CD4-positive, alpha-beta T cell (primary cell): ENCODE results near the gene CEP57L1. TPM values are rescaled to one million over a fixed set of nuclear protein-coding genes. Genes with fewer than 3 reads are reported as not detected.

Experiments
- ATAC-seq: fragments of 200-7000 bp; cut with Tn5 transposase; one replicate; pipeline ENCODE4 v1.10.0; 2022; ENCODE audit warnings: mild to moderate bottlenecking; ENCODE audit not compliant: poor library complexity
- CTCF ChIA-PET: fragments of 350-600 bp; sonication (Branson Sonifier 250); formaldehyde crosslinking; loops from one replicate; lab custom pipeline; 2021; ENCODE audit warnings: antibody characterized with exemption, inconsistent platforms; lab: Charles Lee
- POLR2A ChIA-PET: fragments of 350-600 bp; sonication (Branson Sonifier 250); formaldehyde crosslinking; loops from one replicate; lab custom pipeline; 2021; ENCODE audit warnings: antibody characterized with exemption, inconsistent platforms; lab: Charles Lee
- DNase-seq, 14 experiments: peaks; one replicate each; pipeline ENCODE4 v3.0.0-alpha.2; 2013 to 2020; ENCODE audit warnings: mixed read lengths in 2 of 14
- H3K27ac ChIP-seq, 2 donors: one replicate each; pipeline versions ENCODE4 v1.5.1 to v1.7.0; 2013; ENCODE audit warnings: low read length in 2 of 2, low read depth in 1 of 2, mild to moderate bottlenecking in 1 of 2
- H3K27me3 ChIP-seq, 2 experiments: 1 replicate in 1 of 2; 2 replicates in 1 of 2; pipeline versions ENCODE4 v1.6.1 to v1.7.0; 2013; ENCODE audit warnings: low read length in 2 of 2, control low read depth in 1 of 2, mild to moderate bottlenecking in 1 of 2, moderate library complexity in 1 of 2; ENCODE audit not compliant: insufficient read depth in 2 of 2, control insufficient read depth in 1 of 2
- H3K36me3 ChIP-seq: one replicate; pipeline ENCODE4 v1.6.1; 2013; ENCODE audit warnings: low read length, control low read depth; ENCODE audit not compliant: insufficient read depth
- H3K4me1 ChIP-seq: one replicate; pipeline ENCODE4 v1.6.1; 2013; ENCODE audit warnings: low read length, control low read depth; ENCODE audit not compliant: insufficient read depth
- H3K4me3 ChIP-seq: one replicate; pipeline ENCODE4 v1.5.1; 2013; ENCODE audit warnings: mild to moderate bottlenecking, low read length, moderate library complexity
- H3K9me3 ChIP-seq, 2 experiments: 1 replicate in 1 of 2; 2 replicates in 1 of 2; pipeline versions ENCODE4 v1.6.1 to v1.7.0; 2013; ENCODE audit warnings: low read length in 2 of 2, mild to moderate bottlenecking in 2 of 2, control low read depth in 1 of 2, moderate library complexity in 1 of 2; ENCODE audit not compliant: control insufficient read depth in 1 of 2, insufficient read depth in 1 of 2
- H3K27ac Mint-ChIP-seq: one replicate; pipeline ENCODE4 v1.8.0; 2020; ENCODE audit warnings: mixed read lengths
- H3K27me3 Mint-ChIP-seq: one replicate; pipeline ENCODE4 v1.8.0; 2021; ENCODE audit warnings: mixed read lengths
- H3K36me3 Mint-ChIP-seq: one replicate; pipeline ENCODE4 v1.8.0; 2021; ENCODE audit warnings: low read depth, mixed read lengths
- H3K4me1 Mint-ChIP-seq: one replicate; pipeline ENCODE4 v1.8.0; 2021; ENCODE audit warnings: low read depth, mixed read lengths
- H3K4me3 Mint-ChIP-seq: one replicate; pipeline ENCODE4 v1.8.0; 2020; ENCODE audit warnings: mild to moderate bottlenecking, mixed read lengths
- H3K9me3 Mint-ChIP-seq: one replicate; pipeline ENCODE4 v1.8.0; 2020; ENCODE audit warnings: mixed read lengths
- intact Hi-C, 2 experiments: fragments of 100-400 bp; cut with DNase I in 1 of 2; cut with micrococcal nuclease in 1 of 2; formaldehyde crosslinking; loops; one replicate each; pipeline versions ENCODE4 v1.15.1 to v1.9.0; 2023 to 2025; cut with DNase I, micrococcal nuclease
- total RNA-seq, 174 experiments: library from RNA in 2 of 174; stranded (reverse) in 2 of 174; gene quantifications; one replicate each; pipeline ENCODE4 v1.2.3 and lab custom pipeline; 2021 to 2026
- TF ChIP-seq, protein P1 (sequence below): fragments of 200-600 bp; IDR thresholded peaks from one replicate; pipeline ENCODE4 v1.8.0; 2022; ENCODE audit warnings: antibody characterized with exemption, mild to moderate bottlenecking

The CEP57L1 gene
- total RNA-seq, 2 experiments from 2014 or later, result 3.8 to 4.8 TPM

DNA sequence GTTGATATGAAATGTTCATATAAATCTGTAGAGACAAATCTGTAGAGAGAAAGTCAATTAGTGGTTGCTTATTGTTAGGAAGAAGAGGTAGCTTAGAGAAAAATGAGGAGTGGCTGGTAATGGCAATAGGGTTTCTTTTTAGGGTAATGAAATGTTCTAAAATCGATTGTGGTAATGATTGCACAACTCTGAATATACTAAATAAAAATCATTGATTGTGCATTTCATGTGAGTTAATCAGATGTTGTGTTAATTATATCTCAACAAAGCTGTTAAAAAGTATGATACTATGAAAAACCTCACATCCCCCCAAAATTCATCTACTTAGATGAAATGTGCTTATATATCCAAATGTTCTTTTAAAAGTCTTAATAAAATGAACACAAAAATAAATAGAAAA, 84.2 kb downstream of the CEP57L1 start:
- Histone ChIP-seq H3K4me1 (no peaks in the 10 kb centered on the region), H3K36me3 (no peaks in the 10 kb centered on the region), H3K4me3 (no peak overlapping the region), H3K27me3 (peaks cover 4 to 25% of the 10 kb centered on the region in 2 experiments), H3K9me3 (no peaks in the 10 kb centered on the region), H3K27ac (no peak overlapping the region)
- Mint-ChIP-seq H3K27me3 (peaks cover 59% of the 10 kb centered on the region), H3K4me1 (no peaks in the 10 kb centered on the region), H3K9me3 (no peaks in the 10 kb centered on the region), H3K4me3 (no peak overlapping the region), H3K27ac (no peak overlapping the region), H3K36me3 (no peaks in the 10 kb centered on the region)
- intact Hi-C loops, result no loop called here
- ATAC-seq (no peak), DNase-seq (no peak)
- ChIA-PET CTCF (interaction anchor here (3.0 kb wide), 1 partner anchor 8 kb away, joined by 7 read pairs; no protein-coding TSS in a partner anchor), POLR2A (no interaction called here)
- TF ChIP-seq, protein P1, sequence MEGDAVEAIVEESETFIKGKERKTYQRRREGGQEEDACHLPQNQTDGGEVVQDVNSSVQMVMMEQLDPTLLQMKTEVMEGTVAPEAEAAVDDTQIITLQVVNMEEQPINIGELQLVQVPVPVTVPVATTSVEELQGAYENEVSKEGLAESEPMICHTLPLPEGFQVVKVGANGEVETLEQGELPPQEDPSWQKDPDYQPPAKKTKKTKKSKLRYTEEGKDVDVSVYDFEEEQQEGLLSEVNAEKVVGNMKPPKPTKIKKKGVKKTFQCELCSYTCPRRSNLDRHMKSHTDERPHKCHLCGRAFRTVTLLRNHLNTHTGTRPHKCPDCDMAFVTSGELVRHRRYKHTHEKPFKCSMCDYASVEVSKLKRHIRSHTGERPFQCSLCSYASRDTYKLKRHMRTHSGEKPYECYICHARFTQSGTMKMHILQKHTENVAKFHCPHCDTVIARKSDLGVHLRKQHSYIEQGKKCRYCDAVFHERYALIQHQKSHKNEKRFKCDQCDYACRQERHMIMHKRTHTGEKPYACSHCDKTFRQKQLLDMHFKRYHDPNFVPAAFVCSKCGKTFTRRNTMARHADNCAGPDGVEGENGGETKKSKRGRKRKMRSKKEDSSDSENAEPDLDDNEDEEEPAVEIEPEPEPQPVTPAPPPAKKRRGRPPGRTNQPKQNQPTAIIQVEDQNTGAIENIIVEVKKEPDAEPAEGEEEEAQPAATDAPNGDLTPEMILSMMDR, result no peak

DNA sequence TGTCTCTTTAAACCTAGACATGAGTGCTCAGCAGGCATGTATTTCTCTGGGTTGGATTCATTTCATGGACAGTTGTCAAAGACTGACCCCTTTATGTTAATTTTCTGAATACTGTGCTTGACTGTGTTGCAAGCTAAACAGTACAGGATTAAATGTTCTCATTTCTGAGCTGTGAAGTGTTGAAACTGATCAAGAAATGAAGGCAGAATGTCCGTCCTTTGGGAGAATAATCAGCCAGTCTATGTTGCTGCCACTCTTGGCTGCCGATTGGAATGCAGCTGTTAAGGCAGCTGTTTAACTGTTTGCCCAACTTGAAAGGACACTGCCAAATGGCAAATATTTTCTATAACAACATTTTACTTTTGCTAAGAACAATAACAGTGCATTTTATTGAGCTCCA, 87.3 kb downstream of the CEP57L1 start:
- Mint-ChIP-seq H3K4me3 (no peak overlapping the region), H3K27ac (no peak overlapping the region), H3K36me3 (no peaks in the 10 kb centered on the region), H3K4me1 (no peaks in the 10 kb centered on the region), H3K9me3 (no peaks in the 10 kb centered on the region), H3K27me3 (peaks cover 51% of the 10 kb centered on the region)
- DNase-seq (no peak), ATAC-seq (no peak)
- H3K9me3 ChIP-seq, result no peaks in the 10 kb centered on the region
- no peaks in the 10 kb centered on the region for H3K36me3 ChIP-seq
- intact Hi-C loops, result loop anchor here in 1 of 2 experiments (10.0 kb wide), 1 partner anchor 1202 kb away; no protein-coding TSS in a partner anchor
- no peaks in the 10 kb centered on the region for H3K4me1 ChIP-seq
- TF ChIP-seq, protein P1, result no peak
- H3K27ac ChIP-seq, result no peak overlapping the region
- no peak overlapping the region for H3K4me3 ChIP-seq
- POLR2A ChIA-PET, result no interaction called here
- CTCF ChIA-PET, result interaction anchor here (0.8 kb wide), 1 partner anchor 201 kb away, joined by 3 read pairs; no protein-coding TSS in a partner anchor
- peaks cover 0 to 15% of the 10 kb centered on the region in 2 experiments for H3K27me3 ChIP-seq

DNA sequence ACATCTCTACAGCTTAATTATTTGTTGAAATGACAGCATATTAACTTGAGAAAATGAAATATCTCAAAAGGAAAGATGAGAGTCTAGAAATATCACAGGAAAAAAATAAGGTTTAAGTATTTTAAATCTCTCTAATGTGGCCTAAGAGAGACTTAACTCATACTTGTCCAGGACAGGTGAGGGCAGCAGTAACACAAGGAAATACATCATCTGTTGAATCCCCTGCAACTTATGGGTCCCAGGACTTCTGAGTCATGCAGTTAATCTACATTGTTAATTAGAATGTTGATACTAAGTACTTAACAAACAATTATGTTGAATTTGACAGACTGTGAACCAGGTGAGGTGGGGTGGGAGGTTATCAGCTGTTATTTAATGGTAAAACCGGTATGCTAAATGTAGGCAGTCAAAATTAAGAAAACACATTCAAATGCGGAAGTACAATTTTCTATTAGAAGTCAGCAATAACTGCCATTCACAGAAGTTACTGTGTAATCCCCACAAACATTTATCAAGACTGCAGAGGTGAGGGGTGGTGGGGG, 87.9 kb downstream of the CEP57L1 start:
- ChIA-PET CTCF (interaction anchor here (0.8 kb wide), 1 partner anchor 200 kb away, joined by 3 read pairs; no protein-coding TSS in a partner anchor), POLR2A (no interaction called here)
- Histone ChIP-seq H3K4me3 (no peak overlapping the region), H3K27me3 (peaks cover 0 to 15% of the 10 kb centered on the region in 2 experiments), H3K4me1 (no peaks in the 10 kb centered on the region), H3K36me3 (no peaks in the 10 kb centered on the region), H3K9me3 (no peaks in the 10 kb centered on the region), H3K27ac (no peak overlapping the region)
- TF ChIP-seq, protein P1, result no peak
- Mint-ChIP-seq H3K36me3 (no peaks in the 10 kb centered on the region), H3K27me3 (peaks cover 46% of the 10 kb centered on the region), H3K9me3 (no peaks in the 10 kb centered on the region), H3K4me1 (no peaks in the 10 kb centered on the region), H3K4me3 (no peak overlapping the region), H3K27ac (no peak overlapping the region)
- intact Hi-C loops, result loop anchor here in 1 of 2 experiments (10.0 kb wide), 1 partner anchor 1202 kb away; no protein-coding TSS in a partner anchor
- ATAC-seq, result no peak
- no peak for DNase-seq
